GM18909 (cell line): ENCODE data around the gene ARHGEF17.
"Not testable (repeated sequence)": the region's sequence is repeated elsewhere in the genome, so short reads cannot be mapped to it uniquely, and the experiment has no call there.

Experiments used
- ATAC-seq: cut with Tn5 transposase; IDR thresholded peaks from one replicate; pipeline ENCODE4 v1.9.1; 2021; ENCODE audit warnings: mild to moderate bottlenecking; ENCODE audit not compliant: unreplicated experiment, poor library complexity

The ARHGEF17 gene

DNA sequence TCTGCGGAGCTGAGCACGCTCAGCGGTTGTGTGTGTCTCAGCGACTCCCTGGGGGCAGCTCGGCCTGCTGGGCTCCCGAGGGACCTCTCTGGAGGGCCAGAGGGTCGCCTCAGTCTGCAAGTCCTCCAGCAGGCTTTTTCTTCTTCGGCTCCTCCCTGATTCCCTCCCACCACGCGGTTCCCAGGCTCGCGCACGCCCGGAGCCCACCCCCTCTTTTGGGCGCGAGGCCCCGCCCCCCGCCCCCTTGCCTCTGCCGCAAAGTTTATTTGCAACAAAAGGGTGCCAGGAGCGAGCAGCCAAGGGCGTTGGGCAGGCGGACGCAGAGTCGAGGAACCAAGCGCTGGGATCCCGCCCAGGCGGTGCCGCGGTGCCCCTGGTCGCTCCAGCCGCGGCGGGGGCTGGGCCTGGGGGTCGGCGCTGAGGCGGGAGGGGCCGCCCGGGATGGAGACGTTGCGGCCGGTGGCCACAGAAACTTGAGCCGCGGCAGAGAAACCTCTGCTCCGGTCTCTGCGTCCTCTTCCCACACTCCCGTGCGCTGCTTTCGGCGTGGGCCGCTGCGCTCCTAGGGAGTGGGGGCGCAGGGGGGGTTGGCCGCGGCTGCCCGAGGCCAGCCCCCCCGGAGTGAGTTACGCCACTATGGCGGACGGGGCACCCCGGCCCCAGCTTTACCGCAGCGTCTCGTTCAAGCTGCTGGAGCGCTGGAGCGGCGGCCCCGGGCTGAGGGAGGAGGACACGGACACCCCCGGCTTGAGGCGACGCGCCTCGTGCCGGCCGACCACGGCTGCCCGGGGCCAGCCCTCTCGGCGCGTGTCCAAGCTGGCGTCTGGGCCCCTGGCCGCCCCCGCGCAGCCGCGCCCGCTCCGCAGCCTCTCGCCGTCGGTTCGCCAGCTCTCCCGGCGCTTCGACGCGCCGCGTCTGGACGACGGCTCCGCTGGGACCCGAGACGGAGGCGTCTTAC, at the start of gene ARHGEF17:
ARHGEF17 (plus strand) TSS at position 274 of the 958 bp plus-strand sequence; CDS start at position 637, 363 bp downstream.
- peak; percentile 41 for ATAC-seq

DNA sequence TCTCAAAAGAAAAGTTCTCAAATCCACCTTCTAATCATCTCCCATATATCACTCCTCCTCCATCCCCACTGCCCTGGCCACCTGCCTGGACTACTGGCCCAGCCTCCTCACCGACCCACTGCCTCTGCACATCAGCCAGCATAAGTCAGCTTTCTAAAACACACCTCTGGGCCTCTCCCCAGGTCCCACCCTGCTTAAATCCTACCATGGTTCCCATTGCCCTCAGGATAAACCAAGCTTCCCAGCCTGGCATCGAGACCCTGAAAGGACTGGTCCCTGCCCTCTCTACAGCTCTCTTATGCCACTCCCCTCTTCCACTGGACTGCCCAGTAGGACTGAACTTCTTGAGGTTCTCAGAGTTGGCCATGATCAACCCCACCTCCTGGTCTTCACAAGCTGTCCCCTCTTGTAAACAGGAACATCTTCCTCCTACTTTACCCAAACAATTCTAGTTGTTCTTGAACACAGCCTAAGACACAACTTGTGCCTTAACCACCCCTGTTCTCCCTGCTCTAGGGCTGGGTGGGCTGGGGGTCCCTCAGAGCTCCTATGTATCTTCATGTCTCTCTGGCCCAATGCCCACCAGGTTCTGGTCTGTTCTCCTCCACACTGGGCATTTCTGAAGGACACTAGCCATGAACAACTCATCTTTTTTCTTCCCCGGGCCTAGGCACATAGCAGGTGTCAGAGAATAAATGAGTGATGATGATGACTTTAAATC, 48.5 kb upstream of the ARHGEF17 start:
- no peak for ATAC-seq

DNA sequence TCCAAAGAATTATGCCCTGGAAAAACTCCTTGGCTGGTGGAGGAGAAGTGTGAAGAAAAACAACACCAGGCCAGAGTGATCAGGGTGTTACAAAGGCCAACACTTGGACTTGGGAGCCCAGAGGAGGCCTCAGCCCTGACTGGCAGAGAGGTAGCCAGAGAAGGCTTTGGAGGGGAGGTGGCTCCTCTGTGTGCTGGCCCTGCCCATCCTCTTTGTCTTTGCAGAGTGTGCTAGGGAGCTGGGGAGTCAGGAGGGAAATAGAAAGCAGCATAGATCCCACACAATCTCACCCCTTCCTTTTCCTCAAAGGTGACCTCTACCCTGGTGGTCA, 48.0 kb upstream of the ARHGEF17 start:
- ATAC-seq = no peak

GRCh38 chr11:73262851-73263495, 45.1 kb upstream of the ARHGEF17 start:
- ATAC-seq = no peak

DNA sequence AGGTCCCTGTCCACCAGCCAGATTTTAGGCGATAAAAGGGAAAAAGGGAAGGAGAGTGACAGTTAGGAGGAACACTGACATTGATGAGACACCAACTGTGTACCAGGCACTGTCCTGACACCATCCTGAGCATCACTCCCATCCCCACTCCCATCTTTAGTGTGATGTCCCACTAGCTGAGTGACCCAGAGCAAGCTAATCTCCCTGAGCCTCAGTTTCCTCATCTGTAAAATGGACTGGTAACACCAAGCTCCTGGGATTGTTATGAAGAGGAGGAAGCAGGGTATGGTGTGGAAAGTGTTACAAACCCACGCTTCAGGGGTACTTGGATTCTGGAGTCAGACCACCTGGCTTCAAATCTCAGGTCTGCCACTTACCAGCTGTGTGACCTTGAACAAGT, 44.4 kb upstream of the ARHGEF17 start:
- ATAC-seq = no peak

DNA sequence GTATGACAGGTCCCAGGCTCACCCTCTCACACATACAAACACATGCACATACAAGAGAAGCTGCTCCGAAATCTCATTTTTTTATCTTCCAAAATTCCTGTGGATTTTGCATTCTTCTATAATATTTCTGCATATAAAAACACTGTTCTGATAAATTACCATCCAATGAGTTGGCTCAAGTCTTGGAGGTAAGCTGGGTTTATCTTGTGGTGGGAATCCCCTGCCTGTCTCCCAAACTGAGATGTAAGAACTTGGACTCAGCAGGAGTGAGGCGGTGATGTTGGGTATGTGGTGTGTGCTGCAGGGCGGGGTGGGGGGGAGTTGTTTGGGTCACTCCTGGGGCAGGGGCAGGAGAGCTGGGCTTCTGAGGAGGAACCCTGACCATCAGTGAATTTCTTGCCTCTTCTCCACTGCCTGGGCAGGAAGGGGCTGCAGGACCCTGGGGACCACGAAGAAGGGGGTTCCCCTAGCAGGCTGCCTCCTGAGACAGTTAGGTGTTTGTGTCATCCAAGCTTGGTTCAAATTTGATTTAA, 42.7 kb upstream of the ARHGEF17 start:
- ATAC-seq = no peak

DNA sequence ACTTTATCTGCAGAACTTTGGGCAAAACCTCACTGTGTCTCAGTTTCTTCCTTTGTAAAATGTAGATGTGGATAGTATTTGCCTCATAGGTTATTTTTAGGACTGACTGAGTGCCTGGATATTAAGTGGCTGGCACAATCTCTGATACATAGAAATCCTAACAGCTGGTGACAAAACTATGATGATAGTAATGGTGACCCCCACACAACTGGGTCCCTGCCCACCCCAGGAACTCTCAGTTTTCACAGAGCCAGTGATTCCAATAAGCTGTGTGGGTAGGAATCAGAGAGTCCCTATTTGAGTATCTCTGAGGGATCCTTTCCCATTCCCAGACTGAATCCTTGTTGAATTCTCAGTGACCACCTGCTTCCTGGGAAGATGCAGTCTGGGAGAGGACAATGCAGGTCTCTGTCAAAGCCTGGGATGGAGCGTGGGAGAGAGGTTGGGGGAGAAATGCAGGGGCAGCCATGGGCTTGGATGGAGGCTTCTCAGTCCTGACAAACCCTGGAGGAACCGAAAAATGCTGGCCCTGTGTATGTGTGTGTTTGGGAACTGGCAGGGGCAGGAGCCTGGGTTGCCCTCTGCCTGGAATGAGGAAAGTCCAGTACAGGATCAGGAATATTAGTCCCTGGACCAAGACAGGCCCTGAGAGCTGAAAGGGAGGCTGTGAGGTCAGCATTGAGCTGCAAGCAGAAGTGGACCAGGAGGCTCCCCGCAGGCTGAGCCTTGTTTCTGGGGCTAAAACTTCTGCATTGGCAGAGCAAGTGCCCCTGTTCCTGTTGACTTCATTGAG, 42.0 kb upstream of the ARHGEF17 start:
- ATAC-seq = no peak

GRCh38 chr11:73266646-73267020, 41.4 kb upstream of the ARHGEF17 start:
- no peak for ATAC-seq

- no peak for ATAC-seq
Measured at GRCh38 chr11:73267122-73267846, 40.8 kb upstream of the ARHGEF17 start.

GRCh38 chr11:73267906-73268540, 40.1 kb upstream of the ARHGEF17 start:
- ATAC-seq = no peak

- ATAC-seq = no peak
Measured at GRCh38 chr11:73268671-73269271, 39.3 kb upstream of the ARHGEF17 start.

GRCh38 chr11:73269459-73270015, 38.5 kb upstream of the ARHGEF17 start:
- no peak for ATAC-seq

DNA sequence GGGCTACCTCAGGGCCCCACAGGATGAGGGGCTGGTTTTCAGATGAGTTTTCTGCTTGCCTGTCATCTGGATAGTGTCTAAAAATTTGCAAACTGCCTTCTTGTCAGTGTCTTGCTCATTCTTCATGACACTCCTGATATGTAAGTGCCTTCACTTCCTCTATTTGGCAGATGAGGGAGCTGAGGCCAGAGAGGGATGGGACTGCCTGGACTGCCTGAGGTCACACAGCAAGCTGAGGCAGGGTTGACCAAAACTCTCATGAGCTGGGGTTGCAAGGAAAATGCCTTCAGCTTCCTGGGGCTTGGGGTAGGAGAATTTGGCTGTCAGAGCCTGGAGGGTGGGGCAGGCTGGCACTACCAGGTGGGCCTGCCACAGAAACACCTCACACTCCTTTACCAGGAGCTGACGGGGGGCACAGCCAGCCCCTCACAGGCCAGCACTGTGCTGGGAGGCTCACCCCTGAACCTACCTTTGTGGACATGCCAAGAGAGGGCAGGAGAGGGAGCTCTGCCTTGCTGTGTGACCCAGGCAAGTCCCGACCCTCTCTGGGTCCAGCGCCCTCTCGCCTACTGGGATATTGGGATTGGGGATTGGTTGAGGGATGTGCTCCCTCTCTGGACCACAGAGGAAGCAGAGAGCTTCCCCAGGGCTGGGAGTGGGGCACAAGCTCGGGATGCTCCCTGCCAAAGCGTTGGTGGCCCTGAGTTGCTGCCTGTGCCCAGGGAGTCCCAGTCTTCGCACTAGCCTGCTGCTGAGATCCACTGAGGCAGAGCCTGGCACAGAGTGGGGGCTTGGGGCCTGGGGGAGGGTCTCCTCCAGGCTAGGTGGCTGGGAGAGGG, 37.8 kb upstream of the ARHGEF17 start:
- no peak for ATAC-seq

DNA sequence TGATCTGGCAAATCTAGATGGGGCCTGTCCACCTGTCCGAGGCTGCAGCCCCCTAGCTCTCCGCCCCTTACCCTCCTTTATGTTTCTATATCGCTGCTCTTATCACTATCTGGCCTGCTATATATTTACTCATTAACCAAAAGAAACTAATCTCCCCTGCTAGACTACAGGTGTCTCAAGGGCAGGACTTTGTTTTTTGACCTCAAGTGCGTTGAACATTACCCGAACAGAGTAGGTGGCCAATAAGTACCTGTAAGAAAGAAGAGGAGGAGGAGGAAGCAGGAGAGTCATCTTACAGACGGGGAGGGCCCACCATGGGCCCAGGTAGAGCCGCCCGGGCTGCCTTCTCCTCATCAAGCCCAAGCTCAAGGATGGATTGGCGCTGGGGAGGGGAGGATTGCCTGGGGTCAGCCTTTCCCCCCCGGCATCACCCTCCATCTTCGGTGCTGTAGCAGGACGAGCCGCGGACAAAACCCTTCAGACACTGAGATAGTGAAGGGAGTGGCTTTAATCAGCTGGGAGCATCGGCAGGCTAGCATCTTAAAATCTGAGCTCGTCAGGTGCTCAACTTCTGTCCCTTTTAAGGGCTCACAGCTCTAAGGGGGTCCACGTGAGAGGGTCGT, 37.1 kb upstream of the ARHGEF17 start:
- no peak for ATAC-seq

GRCh38 chr11:73271478-73271865, 36.6 kb upstream of the ARHGEF17 start:
- not testable (repeated sequence) for ATAC-seq

GRCh38 chr11:73271936-73272679, 36.0 kb upstream of the ARHGEF17 start, which contains the start of gene P2RY6:
Gene P2RY6 (plus strand): TSS chr11:73272338. CDS start chr11:73296519, 24,181 bp downstream.
- no peak for ATAC-seq
